Cardiac fibroblast (primary cell): ENCODE measurements around the gene PLEKHG4B.

Experiments
- DNase-seq, 2 donors: peaks; one replicate each; pipeline versions ENCODE4 v3.0.0 to v3.0.0-alpha.2; 2010; ENCODE audit warnings: low read depth in 2 of 2
- H3K4me3 ChIP-seq, 2 donors: replicated peaks in 1 of 2; 1 replicate in 1 of 2; 2 replicates in 1 of 2; pipeline ENCODE4 v1.5.1; 2011; ENCODE audit warnings: low read depth in 2 of 2, low read length in 2 of 2, mild to moderate bottlenecking in 2 of 2, moderate library complexity in 1 of 2
- TF ChIP-seq, protein P1 (sequence below): IDR thresholded peaks from one replicate; pipeline ENCODE4 v1.5.1; 2011; ENCODE audit warnings: low read depth, mild to moderate bottlenecking, low read length, inconsistent platforms

Gene PLEKHG4B

DNA sequence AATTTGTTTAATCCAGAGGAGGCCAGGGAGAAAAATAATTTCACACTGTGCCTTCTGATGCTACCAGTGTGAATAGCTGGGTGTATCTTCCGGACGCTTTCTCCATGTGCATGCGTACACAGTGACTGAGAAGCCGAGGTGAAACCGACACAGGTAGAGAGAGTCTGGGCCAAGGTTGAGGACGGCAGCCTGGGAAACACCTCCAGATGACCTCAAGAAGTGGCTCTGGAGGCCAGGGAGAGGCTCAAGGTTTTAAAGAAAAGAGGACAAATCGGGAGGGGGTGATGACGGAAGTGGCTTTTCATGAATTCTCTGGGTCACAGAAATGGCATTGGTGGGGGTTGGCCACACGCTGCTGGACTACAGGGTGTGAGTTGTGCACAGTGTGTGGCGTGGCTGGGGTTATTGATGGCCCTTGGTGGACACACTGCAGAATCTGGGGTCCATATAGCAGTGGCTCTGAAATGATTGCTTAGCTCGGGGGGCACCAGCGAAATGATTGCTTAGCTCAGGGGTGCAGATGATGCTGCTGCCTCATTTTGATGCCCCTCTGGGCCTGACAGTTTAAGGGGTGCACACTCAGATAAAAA lies 65.3 kb downstream of the PLEKHG4B start:
- TF ChIP-seq, protein P1, sequence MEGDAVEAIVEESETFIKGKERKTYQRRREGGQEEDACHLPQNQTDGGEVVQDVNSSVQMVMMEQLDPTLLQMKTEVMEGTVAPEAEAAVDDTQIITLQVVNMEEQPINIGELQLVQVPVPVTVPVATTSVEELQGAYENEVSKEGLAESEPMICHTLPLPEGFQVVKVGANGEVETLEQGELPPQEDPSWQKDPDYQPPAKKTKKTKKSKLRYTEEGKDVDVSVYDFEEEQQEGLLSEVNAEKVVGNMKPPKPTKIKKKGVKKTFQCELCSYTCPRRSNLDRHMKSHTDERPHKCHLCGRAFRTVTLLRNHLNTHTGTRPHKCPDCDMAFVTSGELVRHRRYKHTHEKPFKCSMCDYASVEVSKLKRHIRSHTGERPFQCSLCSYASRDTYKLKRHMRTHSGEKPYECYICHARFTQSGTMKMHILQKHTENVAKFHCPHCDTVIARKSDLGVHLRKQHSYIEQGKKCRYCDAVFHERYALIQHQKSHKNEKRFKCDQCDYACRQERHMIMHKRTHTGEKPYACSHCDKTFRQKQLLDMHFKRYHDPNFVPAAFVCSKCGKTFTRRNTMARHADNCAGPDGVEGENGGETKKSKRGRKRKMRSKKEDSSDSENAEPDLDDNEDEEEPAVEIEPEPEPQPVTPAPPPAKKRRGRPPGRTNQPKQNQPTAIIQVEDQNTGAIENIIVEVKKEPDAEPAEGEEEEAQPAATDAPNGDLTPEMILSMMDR = no peak
- H3K4me3 ChIP-seq = no peak overlapping the region
- no peak for DNase-seq

DNA sequence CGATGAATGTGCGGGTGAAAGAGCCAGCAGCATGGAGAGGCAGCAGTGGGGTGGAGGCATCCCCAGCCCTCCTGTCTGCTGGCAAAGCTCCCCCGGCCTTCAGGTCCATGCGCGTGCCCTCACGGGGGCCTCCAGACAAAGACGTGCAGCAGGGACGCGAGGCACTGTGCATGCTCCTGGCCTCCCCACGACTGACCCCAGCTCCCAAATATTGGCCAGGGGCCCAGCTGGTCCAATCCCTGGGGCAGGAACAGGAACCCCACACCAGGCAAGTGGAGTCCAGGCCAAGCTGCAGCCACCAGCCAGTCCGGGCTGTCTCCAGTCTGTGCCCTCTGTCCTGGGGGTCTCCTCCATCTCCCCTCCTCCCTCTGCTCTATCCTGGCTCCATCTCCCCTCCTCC lies 65.8 kb downstream of the PLEKHG4B start:
- H3K4me3 ChIP-seq = no peak overlapping the region
- DNase-seq = no peak
- TF ChIP-seq, protein P1 = no peak

DNA sequence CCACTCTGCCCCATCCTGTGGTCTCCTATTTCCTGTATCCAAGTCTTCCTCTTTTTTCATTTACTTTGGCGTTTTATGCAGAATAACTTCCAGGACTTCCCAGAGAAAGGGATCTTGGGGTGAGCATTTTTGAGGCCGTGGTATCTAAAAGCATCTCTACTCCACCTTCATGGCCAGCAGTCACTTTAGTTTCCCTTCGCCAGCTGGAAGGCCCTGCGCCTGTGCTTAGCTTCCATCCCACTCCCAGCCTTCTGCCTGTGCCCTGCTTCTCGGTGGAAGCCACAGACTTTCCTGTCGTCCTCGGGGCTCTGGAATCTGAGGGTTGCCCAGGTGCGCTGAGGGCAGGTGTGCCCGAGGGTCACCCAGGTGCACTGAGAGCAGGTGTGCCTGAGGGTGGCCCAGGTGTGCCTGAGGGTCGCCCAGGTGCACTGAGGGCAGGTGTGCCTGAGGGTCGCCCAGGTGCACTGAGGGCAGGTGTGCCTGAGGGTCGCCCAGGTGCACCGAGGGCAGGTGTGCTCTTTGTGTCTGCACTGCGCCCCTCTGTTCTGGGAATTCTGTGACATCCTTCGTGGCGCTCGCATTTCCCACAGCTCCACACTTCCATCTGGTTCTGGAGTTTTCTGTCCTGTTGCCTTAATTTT lies 67.0 kb downstream of the PLEKHG4B start:
- DNase-seq = no peak
- H3K4me3 ChIP-seq = no peak overlapping the region
- TF ChIP-seq, protein P1 = no peak

DNA sequence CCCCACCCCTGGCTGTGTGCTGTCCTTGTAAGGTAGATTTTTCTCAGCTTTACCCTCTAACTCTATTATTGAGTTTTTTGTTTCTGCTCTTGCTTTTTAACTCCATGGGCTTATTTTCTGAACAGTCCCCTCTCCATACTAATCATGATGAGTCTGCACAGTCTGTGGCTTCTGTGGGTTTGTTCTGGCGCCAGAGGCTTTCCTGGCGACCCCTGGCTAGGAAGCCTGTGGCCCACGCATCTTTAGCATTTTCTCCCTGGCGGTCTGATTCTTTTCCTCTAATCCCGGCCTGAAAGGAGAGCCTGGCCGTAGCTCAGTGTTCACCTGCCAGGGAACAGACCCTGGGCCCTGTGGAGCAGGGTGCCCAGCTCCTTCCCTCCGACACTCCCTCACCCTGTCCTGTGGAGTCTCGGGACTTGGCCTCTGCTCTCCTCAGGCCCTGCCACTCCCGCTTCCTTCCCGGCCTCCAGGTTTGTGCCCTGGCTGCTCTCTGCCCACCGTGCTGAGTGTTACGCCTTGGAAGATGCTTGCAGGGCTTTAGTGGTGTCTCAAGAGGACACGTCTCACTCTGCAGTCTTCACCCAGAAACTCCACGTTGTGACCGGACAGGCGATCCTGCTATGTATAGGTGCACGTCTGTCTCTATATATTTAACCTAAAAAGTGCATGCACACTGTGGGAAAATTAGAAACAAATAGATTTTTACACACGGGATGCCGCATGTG lies 67.6 kb downstream of the PLEKHG4B start:
- TF ChIP-seq, protein P1 = no peak
- peak; percentile 14 to 37 for DNase-seq
- no peak overlapping the region for H3K4me3 ChIP-seq

DNA sequence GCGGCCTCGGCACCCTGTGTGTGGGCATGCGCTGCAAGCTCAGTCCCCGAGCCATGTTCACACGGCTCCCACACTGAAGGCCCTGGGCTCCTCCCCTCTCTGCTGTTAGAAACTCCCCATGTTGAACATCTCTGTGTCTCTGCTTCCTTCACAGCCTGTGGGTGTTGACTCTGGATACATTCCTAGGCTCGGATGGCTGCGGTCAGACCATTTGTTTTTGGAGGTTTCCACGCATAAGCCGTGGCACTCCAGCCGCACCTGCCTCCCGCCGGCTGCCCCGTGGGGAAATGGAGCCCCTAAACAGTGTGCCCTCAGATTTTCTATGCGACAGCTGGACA lies 68.2 kb downstream of the PLEKHG4B start:
- DNase-seq = peak in 1 of 2 donors; percentile 37
- H3K4me3 ChIP-seq = no peak overlapping the region
- TF ChIP-seq, protein P1 = no peak

DNA sequence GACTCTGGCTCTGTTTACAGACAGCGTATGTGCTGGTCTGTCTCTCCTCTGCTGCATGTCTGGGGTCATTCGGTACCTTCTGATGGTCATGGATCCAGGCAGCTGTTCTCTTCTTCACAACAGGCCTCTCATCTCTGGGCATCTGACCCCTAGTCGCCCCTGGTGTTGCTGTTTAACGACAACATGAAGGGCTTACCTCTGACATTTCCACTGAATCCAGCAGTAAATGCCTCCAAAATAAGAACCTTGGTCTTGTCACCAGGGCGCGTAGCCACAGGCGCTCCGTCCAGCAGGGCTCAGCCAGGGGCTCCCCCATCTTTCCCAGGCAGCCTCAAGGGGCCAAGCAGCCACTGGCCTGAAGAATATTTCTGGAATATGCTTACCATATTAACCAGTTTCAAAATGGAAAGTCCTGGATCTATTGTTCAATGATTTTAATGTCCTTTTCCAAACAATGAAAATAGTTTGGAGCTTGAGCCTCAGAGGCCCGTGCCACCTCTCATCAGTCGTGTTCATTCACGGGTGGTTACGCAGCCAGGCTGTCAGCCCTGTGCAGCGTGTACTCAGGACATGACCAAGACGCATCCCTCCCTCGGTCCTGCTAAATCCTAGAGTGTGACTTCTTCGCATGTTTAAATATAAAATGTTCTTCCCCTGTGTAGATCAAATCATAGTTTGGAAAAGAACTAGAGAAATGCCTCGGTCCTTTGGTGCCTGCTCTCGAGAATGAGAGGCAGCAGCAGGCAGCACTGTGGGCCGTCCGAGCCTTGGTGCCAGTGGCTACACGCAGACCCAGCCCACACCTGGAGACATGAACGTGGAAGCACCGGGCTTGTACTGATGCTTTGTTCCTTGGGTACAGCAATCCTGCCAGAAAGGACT lies 69.2 kb downstream of the PLEKHG4B start:
- DNase-seq = no peak
- H3K4me3 ChIP-seq = no peak overlapping the region
- TF ChIP-seq, protein P1 = no peak
